Endothelial cell of umbilical vein (primary cell): Measurements from ENCODE around the gene PRSS35. TPM values are rescaled to one million over a fixed set of nuclear protein-coding genes. Genes with fewer than 3 reads are reported as not detected.

ENCODE experiments used
- BruUV-seq: library from RNA; stranded (reverse); fragments of 400-500 nt; replicated peaks from 2 replicates; lab custom pipeline; 2021; lab: Mats Ljungman, UMichigan
- CTCF ChIA-PET: fragments of 300-600, 350-600 bp; sonication (Branson Sonifier 250); formaldehyde crosslinking; loops from one replicate; lab custom pipeline; 2021; ENCODE audit warnings: antibody characterized with exemption, inconsistent platforms; lab: Charles Lee
- POLR2A ChIA-PET: fragments of 300-600, 350-600 bp; sonication (Branson Sonifier 250); formaldehyde crosslinking; loops from one replicate; lab custom pipeline; 2021; ENCODE audit warnings: antibody characterized with exemption, inconsistent platforms; lab: Charles Lee
- DNase-seq: peaks from one replicate; pipeline ENCODE4 v3.0.0-alpha.2; 2011; ENCODE audit warnings: low read depth, low spot score
- FAIRE-seq: peaks from 2 replicates; lab custom pipeline; 2011; peaks lifted over from hg19 to GRCh38; lab: Jason Lieb, UNC
- H2AFZ ChIP-seq: 2 replicates; pipeline ENCODE4 v1.6.0; 2012; ENCODE audit warnings: low read depth, low read length, control low read depth, inconsistent platforms
- H3K27ac ChIP-seq: 2 replicates; pipeline ENCODE4 v1.5.1; 2011; ENCODE audit warnings: low read depth, mild to moderate bottlenecking, control low read depth, low read length, moderate library complexity; ENCODE audit not compliant: insufficient read depth
- H3K27me3 ChIP-seq, 2 experiments: 2 replicates each; pipeline versions ENCODE4 v1.6.0 to v1.6.1; 2011; ENCODE audit warnings: low read length in 2 of 2, mixed read lengths in 1 of 2; ENCODE audit not compliant: control insufficient read depth in 2 of 2, insufficient read depth in 2 of 2
- H3K36me3 ChIP-seq, 2 experiments: 2 replicates in 1 of 2; 3 replicates in 1 of 2; pipeline ENCODE4 v1.5.1; 2011; ENCODE audit warnings: low read length in 2 of 2, mild to moderate bottlenecking in 1 of 2, moderate library complexity in 1 of 2; ENCODE audit not compliant: control insufficient read depth in 2 of 2, insufficient read depth in 2 of 2; ENCODE audit errors: extremely low read depth in 1 of 2
- H3K4me1 ChIP-seq: 3 replicates; pipeline ENCODE4 v1.5.1; 2011; ENCODE audit warnings: mild to moderate bottlenecking, low read length; ENCODE audit not compliant: control insufficient read depth, insufficient read depth; ENCODE audit errors: extremely low read depth
- H3K4me2 ChIP-seq: 2 replicates; pipeline ENCODE4 v1.6.1; 2011; ENCODE audit warnings: low read length, control low read depth, mixed read lengths; ENCODE audit not compliant: insufficient read depth
- H3K4me3 ChIP-seq, 3 experiments: fragments of 200-600 bp in 1 of 3; sonication (generic), shearing (Covaris generic) in 1 of 3; replicated peaks in 1 of 3; 2 replicates each; pipeline ENCODE4 v1.5.1; 2011 to 2016; ENCODE audit warnings: control low read depth in 3 of 3, low read length in 3 of 3, mild to moderate bottlenecking in 2 of 3, inconsistent platforms in 1 of 3, low read depth in 1 of 3, moderate library complexity in 1 of 3; ENCODE audit not compliant: insufficient read depth in 1 of 3
- H3K79me2 ChIP-seq: 2 replicates; pipeline ENCODE4 v1.6.0; 2012; ENCODE audit warnings: low read length, inconsistent platforms; ENCODE audit not compliant: control insufficient read depth, insufficient read depth
- H3K9ac ChIP-seq: replicated peaks from 2 replicates; pipeline ENCODE3; 2011; ENCODE audit warnings: low read length, control low read depth; ENCODE audit not compliant: insufficient read depth; ENCODE audit errors: extremely low read depth
- H3K9me1 ChIP-seq: replicated peaks from 3 replicates; pipeline ENCODE4 v1.6.0; 2011; ENCODE audit warnings: mild to moderate bottlenecking, low read length; ENCODE audit not compliant: control insufficient read depth, insufficient read depth; ENCODE audit errors: extremely low read depth
- H3K9me3 ChIP-seq: replicated peaks from 2 replicates; pipeline ENCODE4 v1.5.1; 2012; ENCODE audit warnings: low read length, inconsistent platforms; ENCODE audit not compliant: control insufficient read depth, insufficient read depth
- H4K20me1 ChIP-seq: replicated peaks from 2 replicates; pipeline ENCODE3; 2011; ENCODE audit warnings: mild to moderate bottlenecking, low read length; ENCODE audit not compliant: control insufficient read depth, insufficient read depth; ENCODE audit errors: extremely low read depth
- FOS ChIP-seq: IDR thresholded peaks from 2 replicates; pipeline ENCODE4 v1.6.1; 2011; ENCODE audit warnings: mild to moderate bottlenecking, low read length, moderate library complexity, borderline replicate concordance; ENCODE audit not compliant: insufficient read depth
- GATA2 ChIP-seq: IDR thresholded peaks from 2 replicates; pipeline ENCODE4 v1.7.0; 2011; ENCODE audit warnings: low read depth, mild to moderate bottlenecking, moderate library complexity, mixed read lengths, low read length; ENCODE audit not compliant: insufficient read length, insufficient read depth
- JUN ChIP-seq: IDR thresholded peaks from 2 replicates; pipeline ENCODE4 v1.6.1; 2011; ENCODE audit warnings: borderline replicate concordance, low read depth; ENCODE audit not compliant: insufficient read length, insufficient read depth
- MYC ChIP-seq: IDR thresholded peaks from one replicate; pipeline ENCODE4 v1.6.1; 2011; ENCODE audit warnings: mild to moderate bottlenecking, low read depth, low read length
- POLR2A ChIP-seq: IDR thresholded peaks from 2 replicates; pipeline ENCODE4 v1.6.1; 2012; ENCODE audit warnings: low read depth, mild to moderate bottlenecking, control low read depth, low read length
- POLR2AphosphoS5 ChIP-seq: IDR thresholded peaks from 2 replicates; pipeline ENCODE4 v1.6.1; 2012; ENCODE audit warnings: low read depth, mild to moderate bottlenecking, control low read depth, low read length, moderate library complexity; ENCODE audit not compliant: insufficient read depth
- dilution Hi-C: fragments of 300-500 bp; cut with MboI; formaldehyde crosslinking; loops from one replicate; pipeline ENCODE4 v1.15.0; 2019; ENCODE audit warnings: low sequenced_read_pairs; ENCODE audit not compliant: extremely low pct_ligation_motif_present
- intact Hi-C: fragments of 100-400 bp; cut with micrococcal nuclease; formaldehyde crosslinking; loops from one replicate; pipeline ENCODE4 v1.10.0; 2022
- polyA plus RNA-seq, 4 experiments: library from polyadenylated mRNA; depleted of rRNA in 3 of 4; stranded (reverse) in 3 of 4; unstranded in 1 of 4; fragments of >200 nt; gene quantifications; 2 replicates each; pipeline versions ENCODE4 v1.2.1 to v1.2.3, GENCODE V29; 2011 to 2012; ENCODE audit warnings: missing spikeins in 1 of 4
- total RNA-seq: library from RNA; stranded (reverse); gene quantifications from 2 replicates; pipeline ENCODE4 v1.2.3, GENCODE V29; 2021
- TF ChIP-seq, protein P1 (sequence below), 2 donors: IDR thresholded peaks; 1 replicate in 1 of 2; 2 replicates in 1 of 2; pipeline ENCODE4 v1.5.1; 2011; ENCODE audit warnings: low read length in 2 of 2, mild to moderate bottlenecking in 2 of 2, moderate library complexity in 2 of 2, control low read depth in 1 of 2, inconsistent platforms in 1 of 2, low read depth in 1 of 2; ENCODE audit not compliant: insufficient read depth in 1 of 2; ENCODE audit errors: extremely low read depth in 1 of 2

The PRSS35 gene
- total and polyA plus RNA-seq, 2 donors (not counting 3 experiments of a cell fraction or from before 2014, with no cell fraction given) = not detected

DNA sequence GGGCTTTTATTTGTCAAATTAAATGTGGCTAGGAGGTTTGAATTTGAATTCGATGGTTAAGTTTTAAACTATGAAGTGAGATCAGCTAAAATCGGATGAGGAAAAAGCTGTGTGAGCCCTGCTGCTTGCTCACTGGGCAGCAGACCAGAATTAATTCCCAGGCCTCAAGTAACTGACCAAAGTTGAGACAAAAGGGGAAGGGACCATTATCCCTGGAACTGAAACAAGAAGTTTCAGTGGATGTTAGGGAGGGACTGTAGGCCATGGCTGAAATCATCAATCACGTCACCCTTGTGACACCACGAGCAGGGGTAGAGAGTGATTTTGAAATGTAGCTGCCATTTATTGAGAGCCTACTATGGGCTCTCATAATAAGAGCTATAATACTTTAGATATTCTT is 7.0 kb upstream of the PRSS35 start:
- dilution Hi-C loops = loop anchor here (25.0 kb wide), 2 partner anchors 293 to 418 kb away; no protein-coding TSS in a partner anchor
- DNase-seq (no peak), FAIRE-seq (no peak)
- H3K27me3 ChIP-seq = peaks cover 0 to 2% of the 10 kb centered on the region in 2 experiments
- H3K4me3 ChIP-seq = no peak overlapping the region
- H3K79me2 ChIP-seq = no peaks in the 10 kb centered on the region
- TF ChIP-seq, protein P1, sequence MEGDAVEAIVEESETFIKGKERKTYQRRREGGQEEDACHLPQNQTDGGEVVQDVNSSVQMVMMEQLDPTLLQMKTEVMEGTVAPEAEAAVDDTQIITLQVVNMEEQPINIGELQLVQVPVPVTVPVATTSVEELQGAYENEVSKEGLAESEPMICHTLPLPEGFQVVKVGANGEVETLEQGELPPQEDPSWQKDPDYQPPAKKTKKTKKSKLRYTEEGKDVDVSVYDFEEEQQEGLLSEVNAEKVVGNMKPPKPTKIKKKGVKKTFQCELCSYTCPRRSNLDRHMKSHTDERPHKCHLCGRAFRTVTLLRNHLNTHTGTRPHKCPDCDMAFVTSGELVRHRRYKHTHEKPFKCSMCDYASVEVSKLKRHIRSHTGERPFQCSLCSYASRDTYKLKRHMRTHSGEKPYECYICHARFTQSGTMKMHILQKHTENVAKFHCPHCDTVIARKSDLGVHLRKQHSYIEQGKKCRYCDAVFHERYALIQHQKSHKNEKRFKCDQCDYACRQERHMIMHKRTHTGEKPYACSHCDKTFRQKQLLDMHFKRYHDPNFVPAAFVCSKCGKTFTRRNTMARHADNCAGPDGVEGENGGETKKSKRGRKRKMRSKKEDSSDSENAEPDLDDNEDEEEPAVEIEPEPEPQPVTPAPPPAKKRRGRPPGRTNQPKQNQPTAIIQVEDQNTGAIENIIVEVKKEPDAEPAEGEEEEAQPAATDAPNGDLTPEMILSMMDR (IDR thresholded peaks at IDR 0.05; ENCODE audit: extremely low read depth in 1 of 2, insufficient read depth in 1 of 2, low read depth in 1 of 2, low read length in 2 of 2) = no peak
- TF ChIP-seq FOS = no peak
- no peak for TF ChIP-seq POLR2AphosphoS5
- TF ChIP-seq POLR2A = no peak
- TF ChIP-seq MYC = no peak
- no peak for TF ChIP-seq GATA2
- no peak for TF ChIP-seq JUN
- H3K27ac ChIP-seq = no peak overlapping the region
- no peaks in the 10 kb centered on the region for H3K4me1 ChIP-seq
- H3K36me3 ChIP-seq = no peaks in the 10 kb centered on the region
- no peak overlapping the region for H3K9ac ChIP-seq
- H3K9me3 ChIP-seq = no peaks in the 10 kb centered on the region
- intact Hi-C loops = no loop called here
- H2AFZ ChIP-seq = no peak overlapping the region
- H4K20me1 ChIP-seq = no peaks in the 10 kb centered on the region
- no peak overlapping the region for H3K4me2 ChIP-seq
- H3K9me1 ChIP-seq = no peaks in the 10 kb centered on the region
- ChIA-PET POLR2A (no interaction called here), CTCF (interaction anchor here (1.1 to 3.6 kb wide), 9 partner anchors 9 to 440 kb away, joined by 3 to 18 read pairs (median 8); partner anchors contain the start of genes DOP1A and UBE3D)
- no TSS peak for BruUV-seq
